ENCODE measurements around the gene RGS9. TPM values are rescaled to one million over a fixed set of nuclear protein-coding genes. Genes with fewer than 3 reads are reported as not detected.

Gene RGS9
- total and polyA plus RNA-seq, 2 experiments from 2014 or later, result 3.1 to 3.3 TPM

GRCh38 chr17:65220732-65221131, 83.6 kb downstream of the RGS9 start:
- WGBS (ENCODE audit: low lambda C conversion rate, missing lambda C conversion rate), result 69% methylated on average over 1 of the region's 1 CpG
- Histone ChIP-seq H3K79me2 (no peaks in the 10 kb centered on the region), H3K4me3 (no peak overlapping the region), H3K27ac (no peak overlapping the region), H3K27me3 (no peaks in the 10 kb centered on the region), H3K4me1 (ENCODE audit: insufficient read depth) (no peaks in the 10 kb centered on the region), H3K36me3 (replicated peaks; ENCODE audit: insufficient read depth, low read depth) (no peaks in the 10 kb centered on the region), H3K9me3 (ENCODE audit: low read depth) (no peaks in the 10 kb centered on the region), H4K20me1 (ENCODE audit: insufficient read depth, poor library complexity, severe bottlenecking) (no peaks in the 10 kb centered on the region), H2AFZ (no peak overlapping the region), H3K4me2 (no peak overlapping the region), H3K9me2 (replicated peaks; ENCODE audit: insufficient read depth) (no peaks in the 10 kb centered on the region)
- TF ChIP-seq EZH2 (IDR thresholded peaks at IDR 0.05; ENCODE audit: borderline replicate concordance) (no peak), CTCF (IDR thresholded peaks at IDR 0.05; ENCODE audit: poor library complexity) (no peak), EZH2phosphoT487 (IDR thresholded peaks at IDR 0.05; ENCODE audit: low read depth, severe bottlenecking, unreplicated experiment) (no peak)
- no peak for DNase-seq (ENCODE audit: low spot score)

GRCh38 chr17:65222214-65222738, 85.1 kb downstream of the RGS9 start:
- Histone ChIP-seq H3K9me3 (ENCODE audit: low read depth) (no peaks in the 10 kb centered on the region), H3K4me1 (ENCODE audit: insufficient read depth) (no peaks in the 10 kb centered on the region), H4K20me1 (ENCODE audit: insufficient read depth, poor library complexity, severe bottlenecking) (no peaks in the 10 kb centered on the region), H3K4me3 (no peak overlapping the region), H3K79me2 (no peaks in the 10 kb centered on the region), H3K36me3 (replicated peaks; ENCODE audit: insufficient read depth, low read depth) (no peaks in the 10 kb centered on the region), H3K4me2 (no peak overlapping the region), H3K9me2 (replicated peaks; ENCODE audit: insufficient read depth) (no peaks in the 10 kb centered on the region), H3K27ac (no peak overlapping the region), H3K27me3 (no peaks in the 10 kb centered on the region), H2AFZ (no peak overlapping the region)
- WGBS (ENCODE audit: low lambda C conversion rate, missing lambda C conversion rate), result 96% methylated on average over 3 of the region's 3 CpGs
- no peak for TF ChIP-seq EZH2phosphoT487 (IDR thresholded peaks at IDR 0.05; ENCODE audit: low read depth, severe bottlenecking, unreplicated experiment)
- no peak for TF ChIP-seq CTCF (IDR thresholded peaks at IDR 0.05; ENCODE audit: poor library complexity)
- no peak for TF ChIP-seq EZH2 (IDR thresholded peaks at IDR 0.05; ENCODE audit: borderline replicate concordance)
- DNase-seq (ENCODE audit: low spot score), result no peak

- Histone ChIP-seq H2AFZ (no peak overlapping the region), H3K9me2 (replicated peaks; ENCODE audit: insufficient read depth) (no peaks in the 10 kb centered on the region), H3K36me3 (replicated peaks; ENCODE audit: insufficient read depth, low read depth) (no peaks in the 10 kb centered on the region), H3K27ac (no peak overlapping the region), H3K4me1 (ENCODE audit: insufficient read depth) (peaks cover 6% of the 10 kb centered on the region), H3K4me3 (no peak overlapping the region), H3K79me2 (no peaks in the 10 kb centered on the region), H4K20me1 (ENCODE audit: insufficient read depth, poor library complexity, severe bottlenecking) (no peaks in the 10 kb centered on the region), H3K9me3 (ENCODE audit: low read depth) (no peaks in the 10 kb centered on the region), H3K27me3 (no peaks in the 10 kb centered on the region), H3K4me2 (no peak overlapping the region)
- no peak for DNase-seq (ENCODE audit: low spot score)
- TF ChIP-seq EZH2phosphoT487 (IDR thresholded peaks at IDR 0.05; ENCODE audit: low read depth, severe bottlenecking, unreplicated experiment) (no peak), EZH2 (IDR thresholded peaks at IDR 0.05; ENCODE audit: borderline replicate concordance) (no peak), CTCF (IDR thresholded peaks at IDR 0.05; ENCODE audit: poor library complexity) (no peak)
- WGBS (ENCODE audit: low lambda C conversion rate, missing lambda C conversion rate), result 91% methylated on average over 17 of the region's 18 CpGs
Observed at GRCh38 chr17:65225061-65225460, 87.9 kb downstream of the RGS9 start.

GRCh38 chr17:65226227-65226626, 89.1 kb downstream of the RGS9 start:
- no peaks in the 10 kb centered on the region for H3K79me2 ChIP-seq
- WGBS (ENCODE audit: low lambda C conversion rate, missing lambda C conversion rate), result 66% methylated on average over 4 of the region's 4 CpGs

More at GRCh38 chr17:65226227-65226626, 89.1 kb downstream of the RGS9 start:
- H3K4me3 ChIP-seq, result no peak overlapping the region
- H2AFZ ChIP-seq, result no peak overlapping the region
- H3K4me1 ChIP-seq (ENCODE audit: insufficient read depth), result peaks cover 6% of the 10 kb centered on the region
- no peak overlapping the region for H3K4me2 ChIP-seq
- H3K27ac ChIP-seq, result no peak overlapping the region
- no peaks in the 10 kb centered on the region for H3K27me3 ChIP-seq
- no peaks in the 10 kb centered on the region for H3K36me3 ChIP-seq (replicated peaks; ENCODE audit: insufficient read depth, low read depth)
- TF ChIP-seq CTCF (IDR thresholded peaks at IDR 0.05; ENCODE audit: poor library complexity), result no peak
- TF ChIP-seq EZH2 (IDR thresholded peaks at IDR 0.05; ENCODE audit: borderline replicate concordance), result no peak
- TF ChIP-seq EZH2phosphoT487 (IDR thresholded peaks at IDR 0.05; ENCODE audit: low read depth, severe bottlenecking, unreplicated experiment), result no peak
- H3K9me3 ChIP-seq (ENCODE audit: low read depth), result no peaks in the 10 kb centered on the region
- H3K9me2 ChIP-seq (replicated peaks; ENCODE audit: insufficient read depth), result no peaks in the 10 kb centered on the region
- H4K20me1 ChIP-seq (ENCODE audit: insufficient read depth, poor library complexity, severe bottlenecking), result no peaks in the 10 kb centered on the region
- no peak for DNase-seq (ENCODE audit: low spot score)
